ENCODE results near the gene SYNC.
A peak's percentile ranks its signal among the peaks of the same experiment; 100 is the strongest.
"Not testable (repeated sequence)": the region's sequence is repeated elsewhere in the genome, so short reads cannot be mapped to it uniquely, and the experiment has no call there.

SYNC gene

DNA sequence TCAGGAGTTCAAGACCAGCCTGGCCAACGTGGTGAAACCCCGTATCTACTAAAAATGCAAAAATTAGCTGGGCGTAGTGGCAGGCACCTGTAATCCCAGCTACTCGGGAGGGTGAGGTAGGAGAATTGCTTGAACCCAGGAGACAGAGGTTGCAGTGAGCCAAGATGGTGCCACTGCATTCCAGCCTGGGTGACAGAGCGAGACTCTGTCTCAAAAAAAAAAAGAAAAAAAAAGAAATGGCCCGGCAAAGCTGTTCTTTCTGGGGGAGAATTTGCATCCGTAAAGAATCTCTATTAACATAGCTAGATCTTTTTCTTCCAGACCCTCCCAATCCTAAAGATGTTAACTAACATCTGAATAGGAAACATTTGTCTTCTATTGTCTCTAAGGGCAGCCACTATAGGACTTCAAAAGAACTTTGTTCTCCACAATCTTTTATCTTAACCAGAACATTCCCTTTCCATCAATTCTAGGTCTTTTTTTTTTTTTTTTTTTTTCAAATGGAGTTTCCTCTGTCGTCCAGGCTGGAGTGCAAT lies 60.2 kb downstream of the SYNC start:
- not testable (repeated sequence) for DNase-seq

DNA sequence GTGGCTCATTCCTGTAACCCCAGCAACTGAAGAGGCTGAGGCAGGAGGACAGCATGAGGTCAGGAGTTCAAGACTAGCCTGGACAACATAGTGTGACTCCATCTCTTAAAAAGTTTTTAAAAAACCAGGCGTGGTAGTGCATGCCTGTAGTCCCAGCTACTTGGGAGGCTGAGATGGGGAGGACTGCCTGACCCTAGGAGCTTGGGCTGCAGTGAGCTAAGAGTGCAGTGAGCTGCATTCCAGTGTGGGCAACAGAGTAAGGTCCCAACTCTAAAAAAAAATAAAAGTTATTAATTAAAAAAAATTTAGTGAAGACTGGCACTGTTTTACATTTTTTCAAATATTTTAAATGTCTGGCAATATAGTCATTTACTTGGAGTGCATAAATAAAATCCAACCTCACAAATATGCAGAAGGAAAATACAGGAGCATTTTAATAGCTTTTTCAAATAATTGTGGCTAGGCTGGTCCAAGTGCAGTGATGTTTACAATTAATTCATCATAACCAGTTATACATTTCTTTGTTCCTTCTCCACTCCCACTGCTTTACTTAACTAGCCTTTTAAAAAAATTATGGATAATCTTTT lies 63.0 kb downstream of the SYNC start:
- peak; percentile 75 for DNase-seq

DNA sequence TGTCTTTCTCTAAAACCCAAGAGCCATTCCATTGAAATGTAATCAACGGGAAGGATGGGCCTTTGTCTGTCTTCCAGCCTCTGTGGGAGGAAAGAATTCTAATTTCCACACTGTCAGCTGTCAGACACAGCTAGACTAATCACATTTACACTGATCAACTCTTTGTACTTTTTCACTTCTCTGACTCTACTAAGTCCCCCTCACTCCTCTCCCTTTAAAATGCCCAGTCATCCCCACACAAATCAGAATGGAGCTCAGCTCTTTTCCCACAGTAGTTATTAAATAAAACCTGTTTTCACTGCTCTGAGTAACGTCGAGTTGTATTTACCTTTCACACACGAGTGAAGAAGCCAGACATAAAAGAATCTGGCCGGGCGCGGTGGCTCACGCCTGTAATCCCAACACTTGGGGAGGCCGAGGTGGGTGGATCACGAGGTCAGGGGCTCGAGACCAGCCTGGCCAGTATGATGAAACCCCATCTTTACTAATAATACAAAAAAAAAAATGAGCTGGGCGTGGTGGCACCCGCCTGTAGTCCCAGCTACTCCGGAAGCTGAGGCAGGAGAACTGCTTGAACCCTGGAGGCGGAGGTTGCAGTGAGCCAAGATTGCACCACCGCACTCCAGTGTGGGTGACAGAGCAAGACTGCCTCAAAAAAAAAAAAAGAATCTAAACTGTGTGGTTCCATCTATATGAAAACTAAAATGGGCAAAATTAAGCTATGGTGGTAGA lies 65.5 kb downstream of the SYNC start:
- peak; percentile 11 for DNase-seq

DNA sequence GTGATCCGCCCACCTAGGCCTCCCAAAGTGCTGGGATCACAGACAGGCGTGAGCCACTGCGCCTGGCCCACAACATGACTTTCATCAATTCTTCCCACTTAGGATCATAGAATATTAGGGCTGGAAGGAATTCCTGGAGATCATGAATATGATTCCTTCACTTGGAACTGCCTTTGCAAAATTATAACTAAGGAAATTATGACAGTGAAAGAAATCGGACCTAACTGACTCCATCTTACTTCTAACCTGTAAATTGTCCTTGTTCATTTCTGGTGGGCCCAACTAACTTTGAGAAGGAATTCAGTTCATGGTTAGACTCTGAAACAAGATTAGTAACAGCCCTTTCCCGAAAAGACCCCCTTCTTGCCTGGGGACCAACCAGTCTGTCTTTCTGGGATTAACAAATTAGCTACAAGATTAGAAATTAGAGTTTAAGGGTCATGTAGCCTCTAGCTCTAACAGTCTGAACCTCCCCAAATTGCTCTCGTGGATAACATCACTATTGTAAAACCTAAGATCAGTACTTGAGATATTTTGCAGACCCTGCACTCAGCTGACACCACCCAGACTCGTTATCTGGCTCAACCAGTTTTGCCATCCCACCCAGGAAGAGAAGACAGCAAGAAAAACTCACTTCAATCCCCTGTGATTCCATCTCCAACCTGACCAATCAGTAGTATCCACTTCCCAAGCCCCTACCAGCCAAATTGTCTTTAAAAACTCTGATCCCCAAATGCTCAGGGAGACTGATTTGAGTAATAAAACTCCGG lies 66.9 kb downstream of the SYNC start:
- no peak for DNase-seq

DNA sequence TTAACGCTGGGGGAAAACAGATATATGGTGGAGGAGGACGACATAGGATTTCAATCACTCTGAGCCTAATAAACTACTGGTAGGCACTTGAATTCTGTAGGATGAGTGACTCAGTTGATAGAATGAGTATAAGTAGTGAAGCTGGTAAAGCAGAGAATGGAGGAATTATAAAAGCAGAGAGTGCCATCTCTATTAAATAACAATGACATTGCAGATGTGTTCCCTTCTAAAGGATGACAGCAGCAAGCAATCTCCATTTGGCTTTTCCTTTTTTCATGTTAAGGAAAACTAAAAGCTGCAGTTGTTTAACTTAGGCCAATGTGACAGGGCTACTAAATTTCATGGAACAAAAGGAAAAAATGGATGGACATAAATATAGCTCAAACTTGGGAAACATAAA lies 69.7 kb downstream of the SYNC start:
- DNase-seq: no peak

DNA sequence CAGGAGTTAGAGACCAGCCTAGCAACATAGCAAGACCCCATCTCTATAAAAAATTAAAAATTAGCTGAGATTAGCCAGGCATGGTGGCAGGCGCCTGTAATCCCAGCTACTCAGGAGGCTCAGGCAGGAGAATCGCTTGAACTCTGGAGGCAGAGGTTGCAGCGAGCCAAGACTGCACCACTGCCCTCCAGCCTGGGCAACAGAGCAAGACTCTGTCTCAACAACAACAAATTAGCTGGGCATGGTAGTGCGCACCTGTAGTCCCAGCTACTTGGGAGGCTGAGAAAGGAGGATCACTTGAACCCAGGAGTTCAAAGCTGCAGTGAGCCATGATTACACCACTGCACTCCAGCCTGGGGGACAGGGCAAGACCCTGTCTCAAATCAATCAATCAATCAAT lies 72.4 kb downstream of the SYNC start:
- not testable (repeated sequence) for DNase-seq
